GM21825 (cell line): ENCODE results near the gene FSTL4.

ENCODE experiments used
- ATAC-seq: cut with Tn5 transposase; IDR thresholded peaks from one replicate; pipeline ENCODE4 v1.9.1; 2021; ENCODE audit warnings: mild to moderate bottlenecking, moderate library complexity; ENCODE audit not compliant: unreplicated experiment

Gene FSTL4

GRCh38 chr5:133356396-133356983, 255.9 kb downstream of the FSTL4 start:
- ATAC-seq: no peak

- no peak for ATAC-seq
These were observed 257.8 kb downstream of the FSTL4 start for GRCh38 chr5:133354323-133355185.

GRCh38 chr5:133353741-133354140, 258.6 kb downstream of the FSTL4 start:
- ATAC-seq: no peak

- ATAC-seq: no peak
These were observed 263.9 kb downstream of the FSTL4 start for GRCh38 chr5:133348406-133348805.

- ATAC-seq: no peak
These were observed 265.3 kb downstream of the FSTL4 start for GRCh38 chr5:133347039-133347438.

- ATAC-seq: no peak
These were observed 268.1 kb downstream of the FSTL4 start for GRCh38 chr5:133344266-133344665.

- ATAC-seq: no peak
These were observed 269.1 kb downstream of the FSTL4 start for GRCh38 chr5:133343196-133343595.

- no peak for ATAC-seq
These were observed 270.2 kb downstream of the FSTL4 start for GRCh38 chr5:133341915-133342710.

- no peak for ATAC-seq
These were observed 271.0 kb downstream of the FSTL4 start for GRCh38 chr5:133341296-133341695.

- no peak for ATAC-seq
These were observed 271.5 kb downstream of the FSTL4 start for GRCh38 chr5:133340822-133341221.

- no peak for ATAC-seq
These were observed 272.2 kb downstream of the FSTL4 start for GRCh38 chr5:133340002-133340755.

GRCh38 chr5:133338504-133339355, 273.6 kb downstream of the FSTL4 start:
- no peak for ATAC-seq

- no peak for ATAC-seq
These were observed 274.4 kb downstream of the FSTL4 start for GRCh38 chr5:133337795-133338445.

GRCh38 chr5:133336969-133337410, 275.4 kb downstream of the FSTL4 start:
- no peak for ATAC-seq

- ATAC-seq: no peak
These were observed 276.0 kb downstream of the FSTL4 start for GRCh38 chr5:133336121-133336968.

GRCh38 chr5:133334796-133335639, 277.3 kb downstream of the FSTL4 start:
- no peak for ATAC-seq

- ATAC-seq: no peak
These were observed 278.8 kb downstream of the FSTL4 start for GRCh38 chr5:133333326-133334150.
